ENCODE results near the gene COPG1.

- no peak for TF ChIP-seq CTCF (IDR thresholded peaks at IDR 0.05)
- TF ChIP-seq POLR2A (IDR thresholded peaks at IDR 0.05): no peak
Measured at GRCh38 chr3:129233538-129233937, 15.9 kb upstream of the COPG1 start.
